ENCODE measurements around the gene RHBDD2. TPM values are rescaled to one million over a fixed set of nuclear protein-coding genes. Genes with fewer than 3 reads are reported as not detected.
A peak's percentile ranks its signal among the peaks of the same experiment; 100 is the strongest.
"Not testable (repeated sequence)": the region's sequence is repeated elsewhere in the genome, so short reads cannot be mapped to it uniquely, and the experiment has no call there.

The RHBDD2 gene
- total RNA-seq, 4 donors from 2014 or later = 44.9 to 79.7 (median 63.7) TPM

- Histone ChIP-seq H3K36me3 (no peaks in the 10 kb centered on the region), H3K9me3 (no peaks in the 10 kb centered on the region), H3K4me3 (no peak overlapping the region), H3K4me1 (peaks cover 2 to 12% (median 10%) of the 10 kb centered on the region in 4 donors), H3K27ac (peak overlapping the region in 2 of 4 donors; percentile 10 to 45), H3K27me3 (no peaks in the 10 kb centered on the region)
- WGBS, 2 donors (ENCODE audit: low coverage in 1 of 2) = 70 to 88% methylated on average over 3 to 9 of the region's 9 CpGs
- no peak for DNase-seq
- TF ChIP-seq POLR2A (IDR thresholded peaks at IDR 0.05) = no peak
- no peak for TF ChIP-seq EP300 (IDR thresholded peaks at IDR 0.05; ENCODE audit: low read depth)
- no peak for TF ChIP-seq POLR2AphosphoS5 (IDR thresholded peaks at IDR 0.05)
- TF ChIP-seq CTCF (IDR thresholded peaks at IDR 0.05) = no peak
- in situ Hi-C loops (cut with MboI; ENCODE audit: low pct_ligation_motif_present in 1 of 4, low pct_unique_long_range_greater_than_20kb in 1 of 4, low sequenced_read_pairs in 3 of 4) = no loop called here
- intact Hi-C loops (cut with DNase I; ENCODE audit: low total_unique reads) = no loop called here
Observed at GRCh38 chr7:75843613-75844116, 35.2 kb upstream of the RHBDD2 start.

DNA sequence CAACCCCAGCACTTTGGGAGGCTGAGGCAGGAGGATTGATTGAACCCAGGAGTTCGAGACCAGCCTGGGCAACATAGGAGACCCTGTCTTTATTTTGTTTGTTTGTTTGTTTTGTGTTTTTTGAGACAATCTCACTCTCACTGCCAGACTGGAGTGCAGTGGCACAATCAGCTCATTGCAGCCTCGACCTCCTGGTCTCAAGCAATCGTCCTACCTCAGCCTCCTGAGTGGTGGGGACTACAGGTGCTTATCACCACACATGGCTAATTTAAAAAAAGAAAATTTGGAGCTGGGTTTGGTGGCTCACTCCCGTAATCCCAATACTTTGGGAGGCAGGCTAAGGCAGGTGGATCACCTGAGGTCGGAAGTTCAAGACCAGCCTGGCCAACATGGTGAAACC is 34.7 kb upstream of the RHBDD2 start:
- 80 to 92% methylated on average over 1 to 5 of the region's 5 CpGs for WGBS, 2 donors (ENCODE audit: low coverage in 1 of 2)
- Histone ChIP-seq H3K27me3 (no peaks in the 10 kb centered on the region), H3K36me3 (no peaks in the 10 kb centered on the region), H3K9me3 (no peaks in the 10 kb centered on the region), H3K27ac (no peak overlapping the region), H3K4me3 (no peak overlapping the region), H3K4me1 (peaks cover 2 to 12% (median 10%) of the 10 kb centered on the region in 4 donors)
- intact Hi-C loops (cut with DNase I; ENCODE audit: low total_unique reads) = no loop called here
- no peak for DNase-seq
- in situ Hi-C loops (cut with MboI; ENCODE audit: low pct_ligation_motif_present in 1 of 4, low pct_unique_long_range_greater_than_20kb in 1 of 4, low sequenced_read_pairs in 3 of 4) = no loop called here
- TF ChIP-seq POLR2A (IDR thresholded peaks at IDR 0.05) = no peak

DNA sequence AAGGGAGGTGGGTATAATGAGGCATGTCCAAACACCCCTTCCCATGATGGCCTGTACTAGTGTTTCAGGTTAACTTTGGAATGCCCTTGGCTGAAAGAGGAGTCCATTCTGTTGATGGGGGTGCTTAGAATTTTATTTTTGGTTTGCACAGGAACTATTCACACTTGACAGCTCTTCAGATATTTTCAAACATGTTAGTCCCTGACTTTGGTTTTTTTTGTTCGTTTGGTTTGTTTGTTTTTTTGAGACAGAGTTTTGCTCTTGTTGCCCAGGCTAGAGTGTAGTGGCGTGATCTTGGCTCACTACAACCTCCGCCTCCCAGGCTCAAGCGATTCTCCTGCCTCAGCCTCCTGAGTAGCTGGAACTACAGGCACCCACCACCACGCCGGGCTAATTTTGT is 33.7 kb upstream of the RHBDD2 start:
- in situ Hi-C loops (cut with MboI; ENCODE audit: low pct_ligation_motif_present in 1 of 4, low pct_unique_long_range_greater_than_20kb in 1 of 4, low sequenced_read_pairs in 3 of 4); intact Hi-C loops (cut with DNase I; ENCODE audit: low total_unique reads): not testable (repeated sequence)

DNA sequence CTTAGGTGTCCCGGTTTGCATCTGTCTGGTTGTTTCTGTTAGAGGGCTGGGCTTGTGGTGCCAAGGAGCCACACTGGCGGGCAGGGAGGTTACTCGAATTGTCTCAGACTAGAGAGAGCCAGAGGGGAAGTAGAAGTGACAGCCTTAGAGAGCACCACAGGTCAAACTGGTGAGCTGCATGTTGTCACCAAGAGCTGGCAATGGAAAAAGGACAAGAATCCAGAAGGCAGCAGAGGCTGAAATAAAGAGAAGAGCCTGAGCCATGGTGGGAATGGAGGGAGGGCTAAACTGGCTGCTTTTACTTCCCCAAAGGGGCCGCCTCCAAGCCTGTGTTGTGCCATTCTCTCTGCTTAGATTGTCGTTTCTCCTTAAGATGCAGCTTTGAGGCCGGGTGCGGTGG is 31.1 kb upstream of the RHBDD2 start:
- Histone ChIP-seq H3K27me3 (no peaks in the 10 kb centered on the region), H3K4me1 (peaks cover under 1 to 9% (median 5%) of the 10 kb centered on the region in 4 donors), H3K36me3 (no peaks in the 10 kb centered on the region), H3K9me3 (no peaks in the 10 kb centered on the region), H3K27ac (no peak overlapping the region), H3K4me3 (no peak overlapping the region)
- no peak for TF ChIP-seq POLR2A (IDR thresholded peaks at IDR 0.05)
- DNase-seq = no peak
- 68 to 75% methylated on average over 3 to 7 of the region's 7 CpGs for WGBS, 2 donors (ENCODE audit: low coverage in 1 of 2)
- in situ Hi-C loops (cut with MboI; ENCODE audit: low pct_ligation_motif_present in 1 of 4, low pct_unique_long_range_greater_than_20kb in 1 of 4, low sequenced_read_pairs in 3 of 4) (no loop called here), intact Hi-C loops (cut with DNase I; ENCODE audit: low total_unique reads) (no loop called here)

More for the DNA sequence above, 33.7 kb upstream of the RHBDD2 start:
- not testable (repeated sequence) for H3K27ac ChIP-seq, H3K36me3 ChIP-seq, DNase-seq, H3K4me3 ChIP-seq, H3K9me3 ChIP-seq, H3K27me3 ChIP-seq
- 82 to 87% methylated on average over 5 to 6 of the region's 6 CpGs for WGBS, 2 donors (ENCODE audit: low coverage in 1 of 2)
- H3K4me1 ChIP-seq = peaks cover 2 to 12% (median 11%) of the 10 kb centered on the region in 4 donors

DNA sequence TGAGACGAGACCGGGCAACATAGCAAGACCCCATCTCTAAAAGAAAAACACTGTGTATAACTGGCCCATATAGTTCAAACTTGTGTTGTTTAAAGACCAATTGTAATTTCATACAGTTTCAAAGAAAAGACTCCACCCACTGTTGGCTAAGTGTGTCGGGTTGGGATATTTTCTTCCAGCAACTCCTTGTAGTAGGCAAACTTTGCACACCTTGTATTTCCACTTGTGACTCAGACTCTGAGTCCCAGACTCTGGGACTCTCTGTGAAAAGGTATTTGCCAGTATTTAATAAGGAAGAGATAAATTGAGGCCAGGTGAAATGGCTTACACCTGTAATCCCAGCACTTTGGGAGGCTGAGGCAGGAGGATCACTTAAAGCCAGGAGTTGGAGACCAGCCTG is 29.3 kb upstream of the RHBDD2 start:
- no peak overlapping the region for H3K27ac ChIP-seq
- no peaks in the 10 kb centered on the region for H3K27me3 ChIP-seq
- no peaks in the 10 kb centered on the region for H3K36me3 ChIP-seq
- no peaks in the 10 kb centered on the region for H3K9me3 ChIP-seq
- intact Hi-C loops (cut with DNase I; ENCODE audit: low total_unique reads) = no loop called here
- in situ Hi-C loops (cut with MboI; ENCODE audit: low pct_ligation_motif_present in 1 of 4, low pct_unique_long_range_greater_than_20kb in 1 of 4, low sequenced_read_pairs in 3 of 4) = no loop called here
- peaks cover 0 to 3% (median 0%) of the 10 kb centered on the region in 4 donors for H3K4me1 ChIP-seq
- no peak for DNase-seq
- TF ChIP-seq POLR2AphosphoS5 (IDR thresholded peaks at IDR 0.05) (no peak), EP300 (IDR thresholded peaks at IDR 0.05; ENCODE audit: low read depth) (no peak), CTCF (IDR thresholded peaks at IDR 0.05) (no peak), POLR2A (IDR thresholded peaks at IDR 0.05) (no peak)
- WGBS, 2 donors (ENCODE audit: low coverage in 1 of 2) = 68% methylated on average over 3 of the region's 3 CpGs
- no peak overlapping the region for H3K4me3 ChIP-seq

GRCh38 chr7:75850235-75850634 is 28.6 kb upstream of the RHBDD2 start:
- Histone ChIP-seq H3K4me3 (no peak overlapping the region), H3K4me1 (peaks cover 0 to 3% (median 0%) of the 10 kb centered on the region in 4 donors), H3K27me3 (no peaks in the 10 kb centered on the region), H3K36me3 (no peaks in the 10 kb centered on the region), H3K9me3 (no peaks in the 10 kb centered on the region), H3K27ac (no peak overlapping the region)
- no peak for DNase-seq
- intact Hi-C loops (cut with DNase I; ENCODE audit: low total_unique reads) = no loop called here
- TF ChIP-seq POLR2A (IDR thresholded peaks at IDR 0.05) (no peak), EP300 (IDR thresholded peaks at IDR 0.05; ENCODE audit: low read depth) (no peak), CTCF (IDR thresholded peaks at IDR 0.05) (no peak), POLR2AphosphoS5 (IDR thresholded peaks at IDR 0.05) (no peak)
- in situ Hi-C loops (cut with MboI; ENCODE audit: low pct_ligation_motif_present in 1 of 4, low pct_unique_long_range_greater_than_20kb in 1 of 4, low sequenced_read_pairs in 3 of 4) = no loop called here
- WGBS, 2 donors (ENCODE audit: low coverage in 1 of 2) = 66 to 76% methylated on average over 3 to 4 of the region's 4 CpGs
